Left renal pelvis (tissue), 4 donors: ENCODE measurements around the gene CFAP97. TPM values are rescaled to one million over a fixed set of nuclear protein-coding genes. Genes with fewer than 3 reads are reported as not detected.
"Not testable (repeated sequence)": the region's sequence is repeated elsewhere in the genome, so short reads cannot be mapped to it uniquely, and the experiment has no call there.

ENCODE experiments used
- DNase-seq, 4 donors: peaks; one replicate each; pipeline ENCODE4 v3.0.0-alpha.2; 2013; ENCODE audit warnings: low read depth in 4 of 4, low spot score in 3 of 4
- polyA plus RNA-seq, 4 donors: library from polyadenylated mRNA; unstranded; fragments of 120-200 nt; gene quantifications; one replicate each; pipeline ENCODE4 v1.2.1, GENCODE V29; 2013; ENCODE audit not compliant: insufficient read length in 4 of 4

CFAP97 gene
- polyA plus RNA-seq, 4 donors: 41.4 to 62.1 (median 47.4) TPM

DNA sequence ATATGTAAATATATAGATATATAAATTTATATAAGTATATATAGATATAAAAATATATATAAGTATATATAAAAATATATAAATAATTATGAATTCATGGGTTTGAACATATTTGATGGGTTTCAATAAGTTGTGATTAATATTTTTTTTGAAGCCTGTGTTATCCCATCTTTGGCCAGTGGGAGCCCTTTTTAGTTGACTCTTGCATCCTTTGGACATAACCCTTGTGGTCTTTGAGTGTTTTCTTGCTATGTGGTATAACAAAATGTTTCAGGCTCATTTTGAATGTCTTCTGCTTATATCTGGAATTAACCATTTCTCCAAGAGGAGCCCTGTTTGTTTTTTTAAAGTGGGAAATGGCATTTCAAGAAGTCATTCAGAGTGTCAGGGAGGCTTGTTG lies 20.8 kb upstream of the CFAP97 start:
- DNase-seq: no peak

DNA sequence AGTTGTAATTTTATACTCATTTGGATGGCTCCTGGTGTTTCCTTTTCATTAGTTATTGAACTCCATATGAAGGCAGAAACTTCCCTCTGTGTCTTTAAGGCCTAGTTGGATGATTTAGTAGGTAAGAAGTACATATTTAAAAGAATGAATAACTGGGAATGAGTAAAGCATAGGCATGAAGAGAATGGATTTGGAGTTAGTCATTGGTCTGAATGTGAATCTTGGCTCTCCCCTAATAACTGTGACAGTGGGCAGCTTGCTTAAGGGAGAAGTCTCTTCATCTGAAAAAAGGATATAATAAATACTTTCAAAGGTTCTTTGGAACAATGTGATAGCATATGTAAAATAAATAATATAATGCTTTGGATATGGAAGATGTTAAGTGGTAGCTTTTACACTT lies 18.8 kb upstream of the CFAP97 start:
- no peak for DNase-seq

DNA sequence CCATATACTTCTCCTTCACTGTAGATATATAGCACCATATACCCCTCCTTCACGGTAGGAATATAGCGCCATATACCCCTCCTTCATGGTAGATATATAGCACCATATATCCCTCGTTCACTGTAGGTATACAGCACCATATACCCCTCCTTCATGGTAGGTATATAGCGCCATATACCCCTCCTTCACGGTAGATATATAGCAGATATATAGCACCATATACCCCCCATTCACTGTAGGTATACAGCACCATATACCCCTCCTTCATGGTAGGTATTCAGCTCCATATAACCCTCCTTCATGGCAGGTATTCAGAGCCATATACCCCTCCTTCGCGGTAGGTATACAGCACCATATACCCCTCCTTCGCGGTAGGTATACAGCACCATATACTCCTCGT lies 18.1 kb upstream of the CFAP97 start:
- no peak for DNase-seq

DNA sequence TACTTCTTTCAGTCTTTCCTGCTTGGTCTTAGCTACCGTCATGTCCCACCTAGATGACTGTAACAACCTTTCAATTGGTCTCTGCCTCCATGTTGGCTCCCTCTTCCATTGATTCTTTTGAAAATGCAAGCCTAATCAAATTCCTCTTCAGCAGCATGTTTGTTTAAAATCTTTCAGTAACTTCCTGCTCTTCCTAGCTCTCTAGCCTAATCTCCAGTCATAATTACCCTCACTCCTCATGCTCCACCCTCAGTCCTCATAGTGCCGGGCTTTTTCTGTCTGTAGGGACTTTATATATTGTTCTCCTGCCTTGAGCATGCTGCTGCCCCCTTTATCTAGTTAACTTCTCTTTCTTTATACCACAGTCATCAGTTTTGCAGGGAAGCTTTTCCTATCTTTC lies 17.7 kb upstream of the CFAP97 start:
- DNase-seq: no peak

DNA sequence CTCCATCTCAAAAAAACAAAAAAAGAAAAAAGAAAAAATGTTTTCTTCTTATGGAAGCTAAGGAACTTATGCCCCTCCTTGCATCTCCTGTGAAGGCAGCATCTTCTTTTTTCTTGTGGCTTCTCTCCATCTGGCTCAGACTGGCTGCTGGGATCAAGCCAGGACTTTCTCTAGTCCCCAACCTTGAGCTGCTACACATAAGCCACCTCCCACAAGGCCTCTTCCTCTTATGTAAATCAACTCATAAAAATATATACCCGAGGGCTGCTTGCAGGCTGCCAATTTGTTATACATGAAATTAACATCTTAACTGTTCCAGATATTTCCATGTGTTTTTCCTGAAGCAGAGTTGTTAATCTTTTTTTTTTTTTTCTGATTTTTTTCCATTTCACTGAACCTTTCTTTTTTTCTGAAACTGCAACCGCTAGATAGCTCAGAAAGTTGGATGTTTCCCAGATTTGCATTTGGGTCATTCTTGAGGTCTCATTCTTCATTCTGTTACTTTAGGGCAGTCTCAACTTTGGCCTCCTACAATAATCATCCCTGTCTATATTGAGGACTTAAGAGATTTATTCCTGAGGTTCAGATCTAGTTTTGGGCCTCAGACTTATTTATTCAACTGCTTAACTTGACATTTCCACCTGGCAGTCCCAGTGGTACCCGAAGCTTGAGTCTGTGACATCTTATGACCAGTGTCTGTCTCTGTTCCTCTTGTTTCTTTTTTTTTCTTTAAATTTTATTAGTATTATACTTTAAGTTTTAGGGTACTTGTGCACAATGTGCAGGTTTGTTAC lies 15.9 kb upstream of the CFAP97 start:
- no peak for DNase-seq

DNA sequence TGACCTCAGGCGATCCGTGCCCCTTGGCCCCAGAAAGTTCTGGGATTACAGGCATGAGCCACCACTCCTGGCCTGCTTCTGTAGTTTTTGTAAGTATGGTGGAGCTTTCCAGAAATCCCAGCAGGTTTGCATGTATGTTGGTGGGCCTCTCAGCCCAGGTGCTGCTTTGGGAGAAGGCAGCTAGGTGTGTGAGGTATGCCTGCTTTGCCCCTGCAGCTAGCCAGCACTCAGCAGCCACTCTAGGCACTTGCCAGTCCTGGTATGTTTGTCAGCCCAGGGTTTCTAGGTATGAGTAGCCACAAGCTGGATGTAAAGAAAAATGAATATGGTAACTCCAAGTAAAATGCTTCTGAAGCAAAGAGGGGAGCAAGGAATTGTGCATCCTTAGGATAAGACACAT lies 14.5 kb upstream of the CFAP97 start:
- DNase-seq: no peak

DNA sequence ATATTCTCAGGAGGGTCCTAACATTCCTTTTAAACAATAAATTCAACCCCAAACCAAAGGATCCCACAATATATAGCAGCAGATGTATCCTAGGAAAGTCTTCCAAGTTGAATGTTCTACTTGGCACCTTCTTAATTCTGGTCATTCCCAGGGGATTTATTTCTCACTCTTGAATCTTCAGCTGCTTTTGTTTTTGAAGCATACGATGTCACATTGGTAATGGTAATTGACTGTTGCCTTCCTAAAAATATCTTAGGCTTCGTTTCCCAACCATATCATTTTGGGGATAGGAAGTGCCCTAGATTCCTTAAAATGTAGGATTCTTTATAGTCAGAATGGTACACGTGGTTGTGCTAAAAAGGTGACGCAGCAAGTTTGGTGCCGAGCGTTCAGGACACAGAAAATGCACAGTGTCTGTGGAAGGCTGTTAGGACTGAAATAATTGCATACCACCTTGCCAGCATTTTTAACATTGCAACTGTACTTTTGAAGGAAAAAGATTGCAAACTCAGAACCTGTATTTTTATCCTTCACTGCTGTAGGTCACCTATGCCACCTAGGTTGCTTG lies 13.7 kb upstream of the CFAP97 start:
- no peak for DNase-seq

DNA sequence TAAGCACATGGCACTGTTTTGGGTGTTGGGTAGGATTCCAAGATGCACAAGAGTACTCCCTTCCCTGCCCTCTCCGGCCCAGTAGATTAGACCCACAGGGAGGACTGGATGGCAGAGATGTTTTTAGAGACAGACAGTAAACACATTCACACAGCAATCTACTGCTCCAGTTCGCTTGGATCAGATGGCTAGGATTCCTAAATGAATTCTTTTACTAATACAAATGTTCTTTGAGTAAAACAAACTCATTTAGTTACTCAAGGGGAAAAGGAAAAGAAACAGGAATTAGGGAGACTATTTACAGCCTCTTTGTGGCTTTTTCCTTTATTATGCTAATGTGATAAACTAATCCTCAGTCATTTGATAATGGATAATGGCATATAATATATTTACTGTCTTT lies 11.5 kb upstream of the CFAP97 start:
- DNase-seq: no peak

DNA sequence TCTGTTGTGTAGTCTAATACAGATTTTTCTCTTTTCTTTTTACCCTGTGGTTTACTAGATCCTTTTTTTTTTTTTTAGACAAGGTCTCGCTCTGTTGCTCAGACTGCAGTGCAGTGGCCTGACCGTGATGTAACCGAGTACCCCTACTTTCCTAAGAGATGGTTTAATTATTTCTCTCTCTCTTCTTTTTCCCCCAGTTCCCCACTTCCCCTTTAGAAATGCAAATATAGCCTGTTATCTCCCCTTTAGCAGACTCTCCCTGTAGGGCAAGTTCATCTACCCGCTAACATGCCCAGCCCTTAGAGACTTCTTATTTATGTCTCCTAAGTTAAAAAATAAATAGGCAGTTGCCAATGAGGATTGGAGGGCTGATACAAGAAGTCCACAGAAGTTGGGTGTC lies 10.1 kb upstream of the CFAP97 start:
- DNase-seq: no peak

DNA sequence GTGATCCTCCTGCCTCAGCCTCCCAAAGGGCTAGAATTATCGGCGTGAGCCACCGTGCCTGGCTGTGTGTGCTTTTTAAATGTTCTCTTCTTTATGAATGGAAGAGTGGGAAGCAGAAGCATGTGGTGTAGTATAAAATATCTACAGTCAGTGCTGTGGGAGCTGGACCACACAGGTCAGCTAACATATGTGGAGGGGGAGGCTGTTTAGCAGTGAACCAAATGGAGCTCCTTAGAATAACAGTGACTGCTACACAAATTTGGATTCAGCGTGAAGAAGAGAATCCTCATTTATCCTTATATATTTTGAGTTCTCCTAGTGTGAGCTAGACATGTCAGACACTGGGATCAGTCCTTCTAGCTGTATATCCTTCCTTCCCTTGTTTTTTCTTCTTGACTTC lies 8.8 kb upstream of the CFAP97 start:
- no peak for DNase-seq

DNA sequence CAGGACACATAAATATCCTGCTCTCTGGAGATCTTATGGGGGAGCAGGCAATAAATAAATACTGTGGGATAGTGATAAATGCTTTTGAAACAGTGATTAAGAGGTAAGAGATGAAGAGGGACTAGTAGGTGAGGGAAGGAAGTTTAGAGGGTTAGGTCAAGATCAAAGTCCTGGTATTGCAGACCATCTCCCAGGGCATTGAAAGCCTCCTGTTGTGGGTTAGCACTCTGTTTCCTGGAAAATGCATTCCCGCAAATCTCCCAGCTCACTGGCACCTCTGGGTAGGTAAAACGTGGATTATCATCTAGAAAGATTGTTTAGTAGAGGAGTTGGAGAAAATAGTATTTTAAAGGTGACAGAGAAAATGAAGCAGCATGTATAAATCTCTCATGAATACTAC lies 7.8 kb upstream of the CFAP97 start:
- DNase-seq: no peak

DNA sequence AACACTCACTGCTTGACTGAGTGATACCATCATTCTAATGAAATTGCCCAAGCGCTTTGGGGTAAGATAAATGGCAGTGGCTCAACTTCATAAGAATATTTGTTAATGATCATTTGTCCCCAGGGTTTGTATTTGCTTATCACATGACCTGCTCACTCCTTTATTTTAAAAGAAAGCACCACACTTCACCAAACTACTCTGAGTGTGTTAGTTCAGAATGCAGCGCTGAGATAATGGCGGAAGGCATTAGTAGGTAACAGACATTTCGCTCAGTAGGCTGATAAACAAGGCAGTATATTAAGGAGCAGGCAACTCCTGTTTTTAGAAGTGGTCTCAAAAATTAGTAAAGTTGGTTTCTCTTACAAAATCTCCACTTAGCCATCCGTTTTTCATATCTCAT lies 7.2 kb upstream of the CFAP97 start:
- no peak for DNase-seq

DNA sequence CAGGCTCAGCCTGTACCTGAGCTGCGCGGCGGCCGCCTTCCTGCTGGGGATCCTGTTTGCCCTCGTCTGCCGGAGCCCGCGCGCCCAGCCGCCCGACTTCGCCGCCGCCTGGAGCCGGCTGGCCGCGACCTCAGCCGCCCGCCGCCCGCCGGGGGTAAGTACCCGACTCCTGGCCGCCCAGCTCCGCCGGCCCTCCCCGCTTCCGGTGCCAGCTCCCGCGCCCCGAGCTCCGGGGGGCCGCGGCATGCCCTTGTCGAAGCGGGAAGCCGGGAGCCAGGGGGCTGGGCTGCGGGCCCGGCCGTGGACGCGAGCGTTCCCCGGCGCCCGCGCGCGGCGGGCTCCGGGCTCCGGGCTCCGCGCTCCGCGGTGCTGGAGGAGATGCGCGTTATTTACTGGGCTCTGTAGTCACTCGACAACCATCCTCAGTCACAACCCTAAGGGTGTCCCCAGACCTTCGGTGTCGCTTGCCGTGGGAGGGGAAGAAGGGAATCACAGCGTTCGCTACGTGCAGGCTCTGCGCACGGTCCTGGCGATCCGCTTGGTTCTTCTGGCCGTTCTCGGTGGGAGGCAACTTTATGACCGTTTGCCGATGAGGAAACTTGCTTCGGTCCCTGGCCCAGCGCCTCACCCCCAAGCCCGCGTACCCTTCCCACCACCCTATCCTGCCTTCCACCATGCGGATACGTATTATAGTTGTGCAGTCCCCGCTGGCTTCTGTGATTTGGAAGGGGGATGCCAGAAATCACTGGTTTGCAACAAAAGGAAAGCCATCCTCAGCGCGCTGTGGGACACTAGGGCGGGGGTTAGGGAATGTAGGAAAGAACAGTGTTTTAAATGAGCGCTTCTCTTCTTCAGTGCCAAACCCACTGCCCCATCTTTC lies 6.5 kb upstream of the CFAP97 start:
- peak in 1 of 4 donors; percentile 55 for DNase-seq

DNA sequence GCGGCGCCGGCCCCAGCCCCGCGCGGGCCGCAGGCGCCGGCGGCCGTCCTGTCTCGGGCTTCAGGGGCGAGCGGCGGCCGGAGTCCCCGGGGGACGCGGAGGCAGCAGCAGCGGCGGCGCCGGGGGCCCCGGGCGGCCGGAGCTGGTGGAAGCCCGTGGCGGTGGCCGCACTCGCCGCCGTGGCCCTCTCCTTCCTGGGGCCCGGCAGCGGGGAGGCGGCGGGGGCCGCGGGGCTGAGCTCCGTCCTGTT lies 6.0 kb upstream of the CFAP97 start:
- not testable (repeated sequence) for DNase-seq

DNA sequence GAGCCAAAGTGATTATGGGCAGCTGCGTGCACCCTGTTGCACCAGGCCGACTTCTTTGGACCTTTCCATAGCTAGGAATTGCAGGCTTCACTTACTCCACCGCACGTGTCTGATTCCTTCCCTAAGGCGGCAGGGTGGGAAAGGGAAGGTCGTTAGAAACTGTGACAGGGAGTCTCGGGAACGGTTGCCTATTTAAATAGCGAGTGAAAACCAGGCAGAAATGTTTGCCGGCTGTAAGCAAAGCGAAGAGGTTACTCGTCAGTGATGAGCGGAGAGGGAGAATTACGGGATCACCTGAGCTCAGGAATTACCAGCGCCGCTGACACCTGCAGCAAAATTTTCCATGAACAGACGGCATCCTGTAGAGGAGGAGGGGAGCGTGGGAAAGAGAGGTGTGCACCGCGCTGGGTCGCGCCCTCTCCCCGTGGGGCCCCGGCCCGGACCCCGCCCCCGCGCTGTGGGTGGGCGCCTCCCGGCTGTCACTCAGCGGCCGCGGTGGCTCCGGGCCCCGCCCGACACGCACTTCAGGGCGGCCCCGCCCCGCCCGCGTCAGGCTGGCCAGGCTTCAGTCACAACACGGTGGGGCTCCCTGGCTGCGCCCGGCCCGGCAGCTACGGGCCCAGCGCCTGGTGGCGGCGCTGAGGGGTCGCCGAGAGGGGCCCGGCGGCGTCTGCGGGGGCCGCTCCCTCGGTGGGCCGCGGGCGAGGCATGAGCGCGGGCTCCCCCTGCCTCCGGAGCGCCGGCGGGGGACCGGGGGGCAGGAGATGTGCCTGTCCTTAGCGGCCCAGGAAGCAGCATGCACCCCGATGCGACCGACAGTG lies 5.4 kb upstream of the CFAP97 start, which contains the start of gene SNX25:
Gene SNX25, plus strand, starts transcription at position 568 of the 821 bp plus-strand sequence. Its CDS starts 229 bp downstream, at position 797.
- peak in 1 of 4 donors; percentile 69 for DNase-seq

DNA sequence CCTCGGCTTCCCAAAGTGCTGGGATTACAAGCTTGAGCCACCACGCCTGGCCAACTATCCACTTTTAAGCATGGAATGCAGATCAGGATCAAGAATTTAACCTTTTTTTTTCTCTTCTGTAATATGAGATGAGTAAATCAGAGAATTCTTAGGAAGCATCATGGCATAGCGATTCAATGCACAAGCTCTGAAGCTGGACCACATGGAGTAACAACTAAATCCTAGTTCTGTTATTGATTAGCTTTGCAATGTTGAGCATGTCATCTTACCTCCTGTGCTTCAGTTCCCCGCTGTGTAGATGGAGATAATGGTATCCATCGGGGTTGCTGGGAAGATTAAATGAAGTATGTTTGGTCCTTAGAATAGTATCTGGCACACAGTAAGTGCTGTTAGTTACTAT lies 3.7 kb upstream of the CFAP97 start:
- DNase-seq: no peak

DNA sequence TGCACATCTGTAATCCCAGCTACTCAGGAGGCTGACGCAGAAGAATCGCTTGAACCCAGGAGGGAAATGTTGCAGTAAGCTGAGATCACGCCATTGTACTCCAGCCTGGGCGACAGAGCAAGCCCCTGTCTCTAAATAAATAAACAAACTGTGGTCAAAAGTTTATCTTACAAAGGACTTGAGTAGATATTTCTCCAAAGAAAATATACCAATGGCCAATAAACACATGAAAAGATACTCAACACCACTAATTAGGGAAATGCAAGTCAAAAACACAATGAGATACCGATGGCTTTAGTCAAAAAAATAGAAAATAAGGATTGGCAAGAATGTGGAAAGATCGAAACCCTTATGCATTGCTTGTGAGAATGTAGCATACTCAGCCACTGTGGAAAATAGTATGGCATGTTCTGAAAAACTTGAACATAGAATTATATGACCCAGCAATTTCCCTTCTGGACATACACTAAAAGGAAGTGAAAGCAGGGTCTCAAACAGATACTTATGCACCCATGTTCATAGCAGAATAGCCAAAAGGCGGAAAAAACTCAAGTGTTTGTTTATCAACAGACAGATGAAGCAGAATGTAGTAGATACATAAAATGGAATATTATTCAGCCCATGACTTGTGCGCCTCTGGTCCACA lies 2.0 kb upstream of the CFAP97 start:
- DNase-seq: no peak

DNA sequence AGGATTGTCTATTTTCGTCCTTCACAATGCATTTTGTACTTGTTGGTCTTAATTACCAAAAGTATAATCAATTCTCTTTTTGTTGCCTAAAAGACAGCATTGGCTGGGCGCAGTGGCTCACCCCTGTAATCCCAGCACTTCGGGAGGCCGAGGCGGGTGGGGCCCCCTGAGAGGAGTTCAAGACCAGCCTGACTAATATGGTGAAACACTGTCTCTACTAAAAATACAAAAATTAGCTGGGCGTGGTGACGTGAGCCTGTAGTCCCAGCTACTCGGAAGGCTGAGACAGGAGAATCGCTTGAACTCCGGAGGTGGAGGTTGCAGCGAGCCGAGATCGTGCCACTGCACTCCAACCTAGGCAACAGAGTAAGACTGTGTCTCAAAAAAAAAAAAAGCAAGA lies 1.3 kb upstream of the CFAP97 start:
- not testable (repeated sequence) for DNase-seq

DNA sequence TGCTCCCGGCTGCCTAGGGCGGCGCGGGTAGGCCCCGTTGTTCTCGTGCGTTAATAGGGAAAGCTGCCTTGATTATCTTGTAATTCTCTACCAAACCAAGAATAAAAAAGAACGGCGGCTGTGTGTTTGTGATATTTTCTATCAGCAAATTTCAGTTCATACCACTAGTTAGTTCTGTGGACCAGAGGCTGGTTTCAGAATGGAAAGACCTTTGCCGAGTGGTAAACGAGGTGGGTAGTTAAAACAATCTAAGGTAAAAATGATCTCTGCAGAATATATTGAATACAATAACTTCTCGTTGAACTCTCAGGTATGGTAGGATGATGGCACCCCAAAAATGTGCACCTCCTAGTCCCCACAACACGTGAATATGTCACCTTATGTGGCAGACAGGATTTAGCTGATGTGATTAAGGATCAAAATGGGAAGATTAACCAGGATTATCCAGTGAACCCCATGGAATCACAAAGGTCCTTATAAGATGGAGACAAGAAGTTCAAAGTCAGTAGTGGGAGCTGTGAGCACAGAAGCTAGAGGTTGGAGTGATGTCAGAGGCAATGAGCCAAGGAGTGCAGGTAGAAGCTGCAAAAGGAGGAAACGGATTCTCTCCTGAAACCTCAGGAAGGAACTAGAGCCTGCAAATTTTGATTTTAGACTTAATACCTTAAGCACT lies 574 bp upstream of the CFAP97 start:
- DNase-seq: no peak

DNA sequence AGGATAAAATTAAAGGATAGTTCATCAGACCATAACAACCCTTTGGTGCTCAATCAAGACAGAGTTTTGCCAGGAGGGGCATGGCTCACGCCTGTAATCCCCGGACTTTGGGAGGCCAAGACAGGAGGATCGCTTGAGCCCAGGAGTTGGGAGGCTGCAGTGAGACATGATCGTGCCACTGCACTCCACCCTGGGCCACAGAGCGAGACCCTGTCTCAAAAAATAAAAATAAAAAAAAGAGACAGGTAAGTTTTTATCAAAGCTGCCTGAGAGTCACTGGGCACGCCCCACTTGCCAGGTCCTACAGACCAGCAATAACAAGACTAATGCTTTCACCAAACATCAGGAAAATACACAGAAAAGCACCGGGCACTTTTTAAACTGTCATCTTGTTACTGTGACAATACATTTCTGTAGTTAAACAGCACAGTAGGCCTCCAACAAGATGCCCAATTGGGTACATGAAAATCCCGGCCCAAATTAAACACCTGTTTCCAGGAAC lies 765 bp downstream of the CFAP97 start:
- DNase-seq: no peak
